IMR-90 (cell line): Measurements from ENCODE around the gene LYZ. TPM values are rescaled to one million over a fixed set of nuclear protein-coding genes. Genes with fewer than 3 reads are reported as not detected.

Experiments used
- ATAC-seq: fragments of 200-7000 bp; cut with Tn5 transposase; 2 replicates; pipeline ENCODE4 v1.9.1; 2020; ENCODE audit warnings: low read depth, mild to moderate bottlenecking, moderate library complexity
- BruUV-seq: library from RNA; stranded (reverse); fragments of 400-500 nt; replicated peaks from 2 replicates; lab custom pipeline; 2021; lab: Mats Ljungman, UMichigan
- CTCF ChIA-PET: fragments of 300-600 bp; formaldehyde crosslinking; extraction: SDS; loops from one replicate; lab custom pipeline; 2021; ENCODE audit warnings: antibody characterized with exemption; lab: Yijun Ruan, JAX
- POLR2A ChIA-PET: fragments of 300-600 bp; sonication (Branson Sonifier 250); formaldehyde crosslinking; loops from one replicate; lab custom pipeline; 2022; ENCODE audit warnings: antibody characterized with exemption; ENCODE audit not compliant: unreplicated experiment; lab: Charles Lee
- DNase-seq: peaks from one replicate; pipeline ENCODE4 v3.0.0; 2013
- H2AFZ ChIP-seq: replicated peaks from 2 replicates; pipeline ENCODE3; 2013; ENCODE audit warnings: low read length, mild to moderate bottlenecking; ENCODE audit not compliant: poor library complexity
- H2AK5ac ChIP-seq: 2 replicates; pipeline ENCODE4 v1.6.1; 2013; ENCODE audit warnings: low read depth, low read length, inconsistent platforms
- H2AK9ac ChIP-seq: replicated peaks from 2 replicates; pipeline ENCODE3; 2013; ENCODE audit warnings: mild to moderate bottlenecking, low read depth, low read length, moderate library complexity; ENCODE audit not compliant: poor library complexity
- H2BK120ac ChIP-seq: 2 replicates; pipeline ENCODE4 v1.6.1; 2013; ENCODE audit warnings: low read depth, low read length, inconsistent platforms
- H2BK15ac ChIP-seq: 3 replicates; pipeline ENCODE4 v1.6.1; 2013; ENCODE audit warnings: low read depth, low read length, inconsistent platforms
- H2BK20ac ChIP-seq: 2 replicates; pipeline ENCODE4 v1.6.1; 2013; ENCODE audit warnings: low read depth, mild to moderate bottlenecking, inconsistent platforms, low read length, moderate library complexity
- H2BK5ac ChIP-seq: 2 replicates; pipeline ENCODE4 v1.6.1; 2013; ENCODE audit warnings: mild to moderate bottlenecking, low read depth, low read length, inconsistent platforms; ENCODE audit not compliant: poor library complexity, severe bottlenecking
- H3K14ac ChIP-seq: replicated peaks from 2 replicates; pipeline ENCODE4 v1.6.1; 2013; ENCODE audit warnings: low read depth, low read length, inconsistent platforms
- H3K18ac ChIP-seq: 2 replicates; pipeline ENCODE4 v1.6.1; 2013; ENCODE audit warnings: low read depth, low read length, control low read depth
- H3K23ac ChIP-seq: 2 replicates; pipeline ENCODE4 v1.6.1; 2013; ENCODE audit warnings: low read depth, low read length, inconsistent platforms
- H3K27ac ChIP-seq: 2 replicates; pipeline ENCODE4 v1.5.1; 2013; ENCODE audit warnings: mild to moderate bottlenecking, control low read depth, low read length; ENCODE audit not compliant: insufficient read depth
- H3K27me3 ChIP-seq: 2 replicates; pipeline ENCODE4 v1.6.1; 2013; ENCODE audit warnings: low read length; ENCODE audit not compliant: control insufficient read depth, insufficient read depth
- H3K36me3 ChIP-seq: 2 replicates; pipeline ENCODE4 v1.6.1; 2013; ENCODE audit warnings: low read length, mixed read lengths; ENCODE audit not compliant: control insufficient read depth, insufficient read depth
- H3K4ac ChIP-seq: 2 replicates; pipeline ENCODE4 v1.6.1; 2013; ENCODE audit warnings: low read depth, low read length, inconsistent platforms
- H3K4me1 ChIP-seq: 2 replicates; pipeline ENCODE4 v1.6.1; 2013; ENCODE audit warnings: low read length, mixed read lengths; ENCODE audit not compliant: control insufficient read depth, insufficient read depth
- H3K4me2 ChIP-seq: 2 replicates; pipeline ENCODE4 v1.6.1; 2013; ENCODE audit warnings: low read depth, mild to moderate bottlenecking, control low read depth, low read length, moderate library complexity
- H3K4me3 ChIP-seq: 2 replicates; pipeline ENCODE4 v1.5.1; 2013; ENCODE audit warnings: low read depth, mild to moderate bottlenecking, control low read depth, low read length, moderate library complexity; ENCODE audit not compliant: insufficient read depth
- H3K56ac ChIP-seq: 2 replicates; pipeline ENCODE4 v1.6.1; 2013; ENCODE audit warnings: low read length, inconsistent platforms; ENCODE audit not compliant: insufficient read depth; ENCODE audit errors: extremely low read depth
- H3K79me1 ChIP-seq, 2 experiments: 2 replicates each; pipeline ENCODE4 v1.6.1; 2013; ENCODE audit warnings: low read length in 2 of 2, inconsistent platforms in 1 of 2, low read depth in 1 of 2
- H3K9ac ChIP-seq: 2 replicates; pipeline ENCODE4 v1.6.1; 2013; ENCODE audit warnings: low read depth, low read length, control low read depth
- H3K9me1 ChIP-seq: 2 replicates; pipeline ENCODE4 v1.6.1; 2013; ENCODE audit warnings: low read length, inconsistent platforms; ENCODE audit not compliant: insufficient read depth
- H3K9me3 ChIP-seq: 2 replicates; pipeline ENCODE4 v1.6.1; 2013; ENCODE audit warnings: low read length; ENCODE audit not compliant: control insufficient read depth, insufficient read depth
- H4K20me1 ChIP-seq: 2 replicates; pipeline ENCODE4 v1.6.1; 2013; ENCODE audit warnings: low read length, inconsistent platforms; ENCODE audit not compliant: insufficient read depth
- H4K5ac ChIP-seq: 2 replicates; pipeline ENCODE4 v1.6.1; 2013; ENCODE audit warnings: mild to moderate bottlenecking, low read depth, low read length, control low read depth
- H4K8ac ChIP-seq, 2 experiments: 2 replicates each; pipeline ENCODE4 v1.6.1; 2013; ENCODE audit warnings: low read depth in 2 of 2, low read length in 2 of 2, control low read depth in 1 of 2, inconsistent platforms in 1 of 2
- H4K91ac ChIP-seq: 2 replicates; pipeline ENCODE4 v1.6.1; 2013; ENCODE audit warnings: low read depth, low read length, inconsistent platforms; ENCODE audit not compliant: insufficient read depth
- BHLHE40 ChIP-seq: fragments of 150-350 bp; IDR thresholded peaks from 2 replicates; pipeline ENCODE4 v1.6.1; 2016; ENCODE audit warnings: mild to moderate bottlenecking, low read depth, low read length
- CTCF ChIP-seq: conservative IDR thresholded peaks from 2 replicates; pipeline ENCODE4 v1.5.1; 2012; ENCODE audit warnings: mild to moderate bottlenecking, low read depth, low read length, improper control_type of control experiment
- FOS ChIP-seq: fragments of 150-350 bp; IDR thresholded peaks from 2 replicates; pipeline ENCODE4 v1.6.1; 2016; ENCODE audit warnings: low read depth, low read length
- MAFK ChIP-seq: IDR thresholded peaks from 2 replicates; pipeline ENCODE4 v1.6.1; 2012; ENCODE audit warnings: low read depth, low read length, improper control_type of control experiment
- MAZ ChIP-seq: IDR thresholded peaks from 2 replicates; pipeline ENCODE4 v1.6.1; 2012; ENCODE audit warnings: low read depth, mild to moderate bottlenecking, low read length, improper control_type of control experiment, moderate library complexity, borderline replicate concordance
- MXI1 ChIP-seq: IDR thresholded peaks from 2 replicates; pipeline ENCODE4 v1.6.1; 2012; ENCODE audit warnings: low read depth, mild to moderate bottlenecking, low read length, moderate library complexity, borderline replicate concordance
- POLR2A ChIP-seq: IDR thresholded peaks from 2 replicates; pipeline ENCODE4 v1.6.1; 2012; ENCODE audit warnings: mild to moderate bottlenecking, low read depth, low read length
- RFX5 ChIP-seq: IDR thresholded peaks from 2 replicates; pipeline ENCODE4 v1.8.0; 2012; ENCODE audit warnings: low read depth, mild to moderate bottlenecking, low read length, moderate library complexity
- SMC3 ChIP-seq: fragments of 150-350 bp; IDR thresholded peaks from 2 replicates; pipeline ENCODE4 v1.6.1; 2016; ENCODE audit warnings: low read depth, mild to moderate bottlenecking, antibody characterized with exemption, low read length, moderate library complexity
- USF2 ChIP-seq: fragments of 150-350 bp; IDR thresholded peaks from 2 replicates; pipeline ENCODE4 v1.6.1; 2017; ENCODE audit warnings: mild to moderate bottlenecking, antibody characterized with exemption, low read length, low read depth
- WGBS, 2 experiments: methylation state at CpG; one replicate each; pipeline versions ENCODE4 v1.1.5 to v1.1.7; 2013; ENCODE audit warnings: missing lambda C conversion rate in 2 of 2; ENCODE audit not compliant: insufficient read length in 1 of 2; ENCODE audit errors: extremely low coverage in 2 of 2; 5-methylcytosine and 5-hydroxymethylcytosine counted together
- dilution Hi-C: fragments of 300-500 bp; cut with HindIII; formaldehyde crosslinking; loops from one replicate; pipeline ENCODE4 v1.14.3; 2018; ENCODE audit warnings: low sequenced_read_pairs; ENCODE audit not compliant: unreplicated experiment
- in situ Hi-C: fragments of 300-500 bp; cut with MboI; formaldehyde crosslinking; loops from 3 replicates; pipeline ENCODE4 v1.14.3; 2019; ENCODE audit warnings: low sequenced_read_pairs, inconsistent platforms, mixed read lengths
- intact Hi-C: fragments of 100-400 bp; cut with micrococcal nuclease; formaldehyde crosslinking; loops from 2 replicates; pipeline ENCODE4 v1.10.0; 2022
- polyA plus RNA-seq, 3 experiments: library from polyadenylated mRNA; depleted of rRNA; stranded (reverse); fragments of >200 nt; gene quantifications; 2 replicates each; pipeline ENCODE4 v1.2.3, GENCODE V29; 2012; ENCODE audit warnings: low replicate concordance in 1 of 3
- total RNA-seq: library from RNA; depleted of rRNA; stranded (reverse); fragments of >200 nt; gene quantifications from 2 replicates; pipeline ENCODE4 v1.2.3, GENCODE V29; 2012
- TF ChIP-seq, protein P1 (sequence below): fragments of 150-350 bp; IDR thresholded peaks from 2 replicates; pipeline ENCODE4 v1.6.1; 2016; ENCODE audit warnings: low read depth, mild to moderate bottlenecking, low read length, moderate library complexity, borderline replicate concordance

LYZ gene
- total and polyA plus RNA-seq, 2 of the 4 experiments (the other 2 are of a cell fraction), result not detected

DNA sequence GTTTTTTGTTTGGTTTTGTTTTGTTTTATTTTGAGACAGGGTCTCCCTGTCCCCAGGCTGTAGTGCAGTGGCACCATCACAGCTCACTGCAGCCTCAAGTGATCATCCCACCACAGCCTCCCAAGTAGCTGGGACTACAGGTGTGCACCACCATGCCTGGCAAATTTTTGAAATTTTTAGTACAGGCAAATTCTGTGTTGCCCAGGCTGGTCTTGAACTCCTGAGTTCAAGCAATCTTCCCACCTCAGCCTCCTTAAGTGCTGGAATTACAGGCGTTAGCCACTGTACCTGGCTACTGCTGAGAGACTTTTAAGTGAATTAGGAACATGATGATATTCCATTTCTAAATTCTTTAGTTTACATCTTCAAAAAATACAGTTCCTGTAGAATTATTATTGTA lies 2.6 kb downstream of the LYZ start:
- in situ Hi-C loops, result no loop called here
- H3K23ac ChIP-seq, result no peak overlapping the region
- CTCF ChIA-PET, result no interaction called here

More for the DNA sequence above, 2.6 kb downstream of the LYZ start:
- Histone ChIP-seq H3K79me1 (no peaks in the 10 kb centered on the region), H2AK5ac (no peak overlapping the region), H3K27me3 (0 out of 2 replicates have a peak, but pooled peaks cover 3% of the 10 kb centered on the region), H3K36me3 (no peaks in the 10 kb centered on the region), H3K9me3 (no peaks in the 10 kb centered on the region), H3K14ac (no peak overlapping the region), H2BK120ac (no peak overlapping the region), H2AK9ac (no peak overlapping the region), H3K4me1 (no peaks in the 10 kb centered on the region), H4K91ac (no peak overlapping the region), H2BK20ac (no peak overlapping the region), H3K4me3 (no peak overlapping the region), H2BK15ac (no peak overlapping the region), H2AFZ (no peak overlapping the region), H3K4me2 (no peak overlapping the region), H2BK5ac (no peak overlapping the region), H4K5ac (no peak overlapping the region), H3K9ac (no peak overlapping the region), H4K8ac (no peak overlapping the region), H4K20me1 (no peaks in the 10 kb centered on the region), H3K9me1 (no peaks in the 10 kb centered on the region), H3K4ac (no peak overlapping the region), H3K27ac (no peak overlapping the region), H3K56ac (no peak overlapping the region), H3K18ac (no peak overlapping the region)
- dilution Hi-C loops (no loop called here), intact Hi-C loops (loop anchor here (10.0 kb wide), 1 partner anchor 384 kb away; the partner anchor contains the start of gene RAB3IP)
- DNase-seq, result no peak
- POLR2A ChIA-PET, result no interaction called here
- no CpG with 5 or more reads among the region's 1 CpG for WGBS, 2 experiments
- no peak for ATAC-seq
- BruUV-seq, result no TSS peak
- TF ChIP-seq, protein P1, sequence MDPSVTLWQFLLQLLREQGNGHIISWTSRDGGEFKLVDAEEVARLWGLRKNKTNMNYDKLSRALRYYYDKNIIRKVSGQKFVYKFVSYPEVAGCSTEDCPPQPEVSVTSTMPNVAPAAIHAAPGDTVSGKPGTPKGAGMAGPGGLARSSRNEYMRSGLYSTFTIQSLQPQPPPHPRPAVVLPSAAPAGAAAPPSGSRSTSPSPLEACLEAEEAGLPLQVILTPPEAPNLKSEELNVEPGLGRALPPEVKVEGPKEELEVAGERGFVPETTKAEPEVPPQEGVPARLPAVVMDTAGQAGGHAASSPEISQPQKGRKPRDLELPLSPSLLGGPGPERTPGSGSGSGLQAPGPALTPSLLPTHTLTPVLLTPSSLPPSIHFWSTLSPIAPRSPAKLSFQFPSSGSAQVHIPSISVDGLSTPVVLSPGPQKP, result no peak
- TF ChIP-seq SMC3 (no peak), RFX5 (no peak), MAFK (no peak), FOS (no peak), MAZ (no peak), MXI1 (no peak), BHLHE40 (no peak), USF2 (no peak), POLR2A (no peak), CTCF (no peak)
